Prostate gland (tissue), 2 donors: ENCODE data around the gene CNMD.
"Not testable (repeated sequence)": the region's sequence is repeated elsewhere in the genome, so short reads cannot be mapped to it uniquely, and the experiment has no call there.

Experiments
- CTCF ChIP-seq, 4 experiments: fragments of 200-600 bp in 2 of 4; fragments of 450-650 bp in 2 of 4; sonication (generic) in 2 of 4; IDR thresholded peaks; 1 replicate in 3 of 4; 2 replicates in 1 of 4; pipeline ENCODE4 v1.5.1; 2016 to 2019; ENCODE audit warnings: antibody characterized with exemption in 4 of 4, mild to moderate bottlenecking in 2 of 4, moderate library complexity in 2 of 4
- POLR2A ChIP-seq: fragments of 450-650 bp; IDR thresholded peaks from one replicate; pipeline ENCODE4 v1.6.1; 2016; ENCODE audit warnings: antibody characterized with exemption, mild to moderate bottlenecking
- POLR2AphosphoS5 ChIP-seq: sonication (generic); formaldehyde crosslinking; IDR thresholded peaks from one replicate; pipeline ENCODE4 v1.6.1; 2017; ENCODE audit warnings: antibody characterized with exemption

- TF ChIP-seq CTCF (IDR thresholded peaks at IDR 0.05); POLR2A; POLR2AphosphoS5: not testable (repeated sequence)
These were observed 18.7 kb downstream of the CNMD start for GRCh38 chr13:52720904-52721303.
